Measurements from ENCODE around the gene CEMIP. TPM values are rescaled to one million over a fixed set of nuclear protein-coding genes. Genes with fewer than 3 reads are reported as not detected.
A peak's percentile ranks its signal among the peaks of the same experiment; 100 is the strongest.
"Not testable (repeated sequence)": the region's sequence is repeated elsewhere in the genome, so short reads cannot be mapped to it uniquely, and the experiment has no call there.

CEMIP gene
- total RNA-seq, 6 experiments from 2014 or later = 0.64 to 0.74 TPM; not detected in 4

DNA sequence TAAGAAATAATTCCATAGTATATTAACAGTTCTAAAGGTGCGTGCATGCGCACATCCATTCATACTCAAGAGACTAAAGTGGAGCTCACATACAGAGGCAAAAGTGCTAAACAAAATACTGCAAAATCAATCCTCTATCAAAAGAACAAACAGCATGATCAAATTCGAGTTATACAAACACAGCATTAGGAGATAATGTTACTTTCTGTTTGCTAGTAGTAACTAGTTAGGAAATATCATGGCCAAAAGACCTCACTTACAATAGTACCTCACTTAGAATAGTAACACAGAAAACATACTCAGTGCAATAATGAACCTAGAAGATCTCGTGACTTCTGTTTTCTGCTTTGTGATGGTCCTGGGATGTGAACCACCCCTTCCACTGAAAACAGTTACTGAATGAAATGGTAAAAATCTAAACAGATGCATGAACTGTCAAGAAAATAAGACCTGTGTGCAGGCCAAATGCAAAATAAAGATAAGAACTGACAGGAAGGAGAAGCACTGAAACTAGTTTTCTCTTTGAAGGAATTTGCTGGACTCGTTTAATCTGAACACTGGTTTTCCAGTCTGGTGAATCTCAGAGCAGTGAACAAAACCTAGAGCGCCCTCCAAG is 20.9 kb upstream of the CEMIP start:
- no peak overlapping the region for H3K4me3 ChIP-seq
- TF ChIP-seq, protein P1, sequence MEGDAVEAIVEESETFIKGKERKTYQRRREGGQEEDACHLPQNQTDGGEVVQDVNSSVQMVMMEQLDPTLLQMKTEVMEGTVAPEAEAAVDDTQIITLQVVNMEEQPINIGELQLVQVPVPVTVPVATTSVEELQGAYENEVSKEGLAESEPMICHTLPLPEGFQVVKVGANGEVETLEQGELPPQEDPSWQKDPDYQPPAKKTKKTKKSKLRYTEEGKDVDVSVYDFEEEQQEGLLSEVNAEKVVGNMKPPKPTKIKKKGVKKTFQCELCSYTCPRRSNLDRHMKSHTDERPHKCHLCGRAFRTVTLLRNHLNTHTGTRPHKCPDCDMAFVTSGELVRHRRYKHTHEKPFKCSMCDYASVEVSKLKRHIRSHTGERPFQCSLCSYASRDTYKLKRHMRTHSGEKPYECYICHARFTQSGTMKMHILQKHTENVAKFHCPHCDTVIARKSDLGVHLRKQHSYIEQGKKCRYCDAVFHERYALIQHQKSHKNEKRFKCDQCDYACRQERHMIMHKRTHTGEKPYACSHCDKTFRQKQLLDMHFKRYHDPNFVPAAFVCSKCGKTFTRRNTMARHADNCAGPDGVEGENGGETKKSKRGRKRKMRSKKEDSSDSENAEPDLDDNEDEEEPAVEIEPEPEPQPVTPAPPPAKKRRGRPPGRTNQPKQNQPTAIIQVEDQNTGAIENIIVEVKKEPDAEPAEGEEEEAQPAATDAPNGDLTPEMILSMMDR (IDR thresholded peaks at IDR 0.05) = no peak
- TF ChIP-seq POLR2A (IDR thresholded peaks at IDR 0.05) = no peak
- 19% methylated on average over 6 of the region's 6 CpGs for WGBS (ENCODE audit: insufficient coverage, low coverage, low lambda C conversion rate, missing lambda C conversion rate)
- intact Hi-C loops (cut with DNase I) = no loop called here
- H3K36me3 ChIP-seq = no peaks in the 10 kb centered on the region
- ATAC-seq = peak; percentile 67 to 78 (median 72)
- H3K4me1 ChIP-seq = peaks cover 0 to 13% (median 2%) of the 10 kb centered on the region in 4 donors
- H3K27ac ChIP-seq = no peak overlapping the region
- DNase-seq = no peak
- no peaks in the 10 kb centered on the region for H3K9me3 ChIP-seq
- H3K27me3 ChIP-seq = no peaks in the 10 kb centered on the region

DNA sequence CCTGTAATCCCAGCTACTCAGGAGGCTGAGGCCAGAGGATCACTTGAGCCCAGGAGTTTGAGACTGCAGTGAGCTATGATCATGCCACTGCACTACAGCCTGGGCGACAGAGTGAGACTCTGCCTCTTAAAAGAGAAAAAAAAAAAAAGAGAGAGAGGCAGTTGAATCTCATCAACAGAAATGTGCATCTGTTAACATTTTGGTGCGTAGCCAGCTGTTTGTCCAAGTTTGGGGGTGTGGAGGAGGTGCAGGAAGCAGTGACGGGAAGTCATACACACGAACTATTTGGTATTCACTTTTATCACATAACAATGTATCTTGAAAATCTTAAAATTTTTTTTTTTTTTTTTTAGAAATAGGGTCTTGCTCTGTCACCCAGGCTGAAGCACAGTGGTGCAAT is 18.2 kb upstream of the CEMIP start:
- no peak for DNase-seq
- Histone ChIP-seq H3K27me3 (no peaks in the 10 kb centered on the region), H3K9me3 (no peaks in the 10 kb centered on the region), H3K4me1 (peaks cover 0 to 13% (median 2%) of the 10 kb centered on the region in 4 donors), H3K27ac (no peak overlapping the region), H3K4me3 (no peak overlapping the region), H3K36me3 (no peaks in the 10 kb centered on the region)
- ATAC-seq = no peak
- intact Hi-C loops (cut with DNase I) = no loop called here
- 49% methylated on average over 4 of the region's 4 CpGs for WGBS (ENCODE audit: insufficient coverage, low coverage, low lambda C conversion rate, missing lambda C conversion rate)
- TF ChIP-seq, protein P1 (IDR thresholded peaks at IDR 0.05) = no peak
- TF ChIP-seq POLR2A (IDR thresholded peaks at IDR 0.05) = no peak

DNA sequence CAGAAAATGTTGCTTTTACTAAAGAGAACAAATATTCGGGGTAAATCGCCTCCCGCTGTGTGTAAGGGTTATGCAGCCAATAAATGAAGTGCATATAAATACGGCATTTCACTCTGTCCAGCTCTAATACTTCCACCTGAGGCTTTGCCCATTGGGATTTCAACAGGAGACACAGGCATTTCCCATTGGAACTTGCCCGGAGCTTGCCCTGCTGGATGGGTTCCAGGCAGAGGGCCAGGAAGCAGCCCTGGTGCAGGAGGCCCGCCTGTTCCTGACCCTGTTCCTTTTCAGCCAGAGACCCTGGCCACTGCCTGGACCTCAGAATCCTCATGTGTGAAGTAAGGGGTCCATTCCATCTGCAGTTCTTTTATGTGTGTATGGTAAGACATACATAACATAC is 17.4 kb upstream of the CEMIP start:
- intact Hi-C loops (cut with DNase I) = no loop called here
- peak in 2 of 4 donors; percentile 34 to 66 for ATAC-seq
- 62% methylated on average over 4 of the region's 6 CpGs for WGBS (ENCODE audit: insufficient coverage, low coverage, low lambda C conversion rate, missing lambda C conversion rate)

DNA sequence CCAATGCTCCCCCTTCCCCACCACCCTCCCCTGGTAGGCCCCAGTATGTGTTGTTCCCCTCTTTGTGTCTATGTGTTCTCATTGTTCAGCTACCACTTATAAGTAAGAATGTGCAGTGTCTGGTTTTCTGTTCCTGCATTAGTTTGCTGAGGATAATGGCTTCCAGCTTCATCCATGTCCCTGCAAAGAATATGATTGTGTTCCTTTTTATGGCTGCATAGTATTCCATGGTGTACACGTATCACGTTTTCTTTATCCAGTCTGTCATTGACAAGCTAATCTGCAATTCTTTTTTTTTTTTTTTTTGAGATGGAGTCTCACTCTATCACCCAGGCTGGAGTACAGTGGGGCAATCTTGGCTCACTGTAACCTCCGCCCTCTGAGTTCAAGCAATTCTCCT is 15.9 kb upstream of the CEMIP start:
- H3K4me1 ChIP-seq; H3K27me3 ChIP-seq; H3K27ac ChIP-seq; ATAC-seq; H3K9me3 ChIP-seq; H3K36me3 ChIP-seq; intact Hi-C loops (cut with DNase I); DNase-seq; H3K4me3 ChIP-seq: not testable (repeated sequence)
- 100% methylated on average over 2 of the region's 3 CpGs for WGBS (ENCODE audit: insufficient coverage, low coverage, low lambda C conversion rate, missing lambda C conversion rate)

More for the DNA sequence above, 17.4 kb upstream of the CEMIP start:
- TF ChIP-seq, protein P1 (IDR thresholded peaks at IDR 0.05) = no peak
- TF ChIP-seq POLR2A (IDR thresholded peaks at IDR 0.05) = no peak
- Histone ChIP-seq H3K4me3 (no peak overlapping the region), H3K9me3 (no peaks in the 10 kb centered on the region), H3K36me3 (no peaks in the 10 kb centered on the region), H3K27me3 (no peaks in the 10 kb centered on the region), H3K4me1 (peaks cover 0 to 13% (median 2%) of the 10 kb centered on the region in 4 donors), H3K27ac (no peak overlapping the region)
- peak in 1 of 3 donors; percentile 25 for DNase-seq

DNA sequence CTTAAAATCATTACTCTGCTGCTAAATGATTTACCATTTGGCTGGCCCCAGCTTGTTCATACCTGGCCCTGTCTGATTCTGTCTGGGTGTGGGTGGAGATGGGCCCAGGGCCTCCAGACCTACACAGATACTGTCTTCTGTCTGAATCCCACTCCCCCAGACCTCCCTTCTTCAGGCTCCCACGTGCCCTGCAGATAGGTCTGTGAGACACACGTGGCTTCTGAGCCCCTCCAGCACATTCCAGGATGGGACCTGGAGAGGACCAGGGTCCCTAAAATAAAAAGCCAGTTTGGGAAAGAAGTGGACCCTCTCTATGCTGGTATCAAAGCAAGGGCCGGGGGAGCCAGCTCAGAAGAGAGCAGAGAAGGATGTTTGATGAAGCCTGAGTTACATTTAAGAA is 14.6 kb upstream of the CEMIP start:
- no peaks in the 10 kb centered on the region for H3K9me3 ChIP-seq
- WGBS (ENCODE audit: insufficient coverage, low coverage, low lambda C conversion rate, missing lambda C conversion rate) = 79% methylated on average over 3 of the region's 3 CpGs
- no peaks in the 10 kb centered on the region for H3K4me1 ChIP-seq
- intact Hi-C loops (cut with DNase I) = no loop called here
- no peaks in the 10 kb centered on the region for H3K36me3 ChIP-seq
- no peak for TF ChIP-seq POLR2A (IDR thresholded peaks at IDR 0.05)
- TF ChIP-seq, protein P1 (IDR thresholded peaks at IDR 0.05) = no peak
- no peak for DNase-seq
- no peak overlapping the region for H3K4me3 ChIP-seq
- no peak overlapping the region for H3K27ac ChIP-seq
- peak in 2 of 4 donors; percentile 28 to 44 for ATAC-seq
- H3K27me3 ChIP-seq = no peaks in the 10 kb centered on the region
